AG08395 (cell line): ENCODE data around the gene SKAP2.

ENCODE experiments used
- DNase-seq: peaks from one replicate; pipeline ENCODE4 v3.0.0; 2012; ENCODE audit warnings: mixed read lengths, low spot score

SKAP2 gene

GRCh38 chr7:26664735-26665416 lies 199.5 kb downstream of the SKAP2 start:
- DNase-seq: no peak

GRCh38 chr7:26664274-26664673 lies 200.1 kb downstream of the SKAP2 start:
- DNase-seq: no peak

- peak; percentile 7 for DNase-seq
Measured at GRCh38 chr7:26663874-26664273, 200.5 kb downstream of the SKAP2 start.

GRCh38 chr7:26662646-26663045 lies 201.7 kb downstream of the SKAP2 start:
- DNase-seq: no peak

GRCh38 chr7:26659121-26659520 lies 205.3 kb downstream of the SKAP2 start:
- DNase-seq: no peak

- DNase-seq: no peak
Measured at GRCh38 chr7:26658389-26659084, 205.9 kb downstream of the SKAP2 start.

- DNase-seq: no peak
Measured at GRCh38 chr7:26657686-26658388, 206.6 kb downstream of the SKAP2 start.

- no peak for DNase-seq
Measured at GRCh38 chr7:26657206-26657641, 207.2 kb downstream of the SKAP2 start.

GRCh38 chr7:26656735-26657134 lies 207.7 kb downstream of the SKAP2 start:
- DNase-seq: no peak

GRCh38 chr7:26655781-26656180 lies 208.6 kb downstream of the SKAP2 start:
- DNase-seq: no peak

- no peak for DNase-seq
Measured at GRCh38 chr7:26653430-26654399, 210.7 kb downstream of the SKAP2 start.

GRCh38 chr7:26652401-26653100 lies 211.8 kb downstream of the SKAP2 start:
- no peak for DNase-seq

- DNase-seq: no peak
Measured at GRCh38 chr7:26650103-26650502, 214.3 kb downstream of the SKAP2 start.

- no peak for DNase-seq
Measured at GRCh38 chr7:26649388-26649787, 215.0 kb downstream of the SKAP2 start.

- peak; percentile 46 for DNase-seq
Measured at GRCh38 chr7:26648554-26648953, 215.8 kb downstream of the SKAP2 start.

GRCh38 chr7:26646336-26647048 lies 217.9 kb downstream of the SKAP2 start:
- DNase-seq: no peak

- DNase-seq: no peak
Measured at GRCh38 chr7:26645121-26645520, 219.3 kb downstream of the SKAP2 start.

- no peak for DNase-seq
Measured at GRCh38 chr7:26642416-26642815, 222.0 kb downstream of the SKAP2 start.

- no peak for DNase-seq
Measured at GRCh38 chr7:26639695-26640094, 224.7 kb downstream of the SKAP2 start.

- no peak for DNase-seq
Measured at GRCh38 chr7:26639111-26639510, 225.3 kb downstream of the SKAP2 start.

- DNase-seq: no peak
Measured at GRCh38 chr7:26638140-26638539, 226.2 kb downstream of the SKAP2 start.
